Measurements from ENCODE around the gene EYA2.

- TF ChIP-seq CTCF (IDR thresholded peaks at IDR 0.05) (no peak), POLR2A (IDR thresholded peaks at IDR 0.05) (no peak)
Measured at GRCh38 chr20:46917155-46917554, 22.5 kb downstream of the EYA2 start.
